A549 (cell line): ENCODE data around the gene CD300A.

Source experiments
- CEBPB ChIP-seq, 2 experiments: fragments of >200 bp in 1 of 2; sonication (Bioruptor Twin) in 1 of 2; formaldehyde crosslinking in 1 of 2; IDR thresholded peaks; 2 replicates each; pipeline ENCODE4 v1.6.1; 2012 to 2016
- EP300 ChIP-seq, 2 experiments: fragments of >200 bp; sonication (Bioruptor Twin); formaldehyde crosslinking; IDR thresholded peaks; 2 replicates in 1 of 2; 3 replicates in 1 of 2; pipeline ENCODE4 v1.6.1; 2016 to 2017
- KDM5A ChIP-seq: fragments of 200-600 bp; sonication (generic); IDR thresholded peaks from 2 replicates; pipeline ENCODE4 v1.6.1; 2016; ENCODE audit warnings: antibody characterized with exemption, mild to moderate bottlenecking
- POLR2A ChIP-seq: IDR thresholded peaks from 2 replicates; pipeline ENCODE4 v1.6.1; 2012; ENCODE audit warnings: mild to moderate bottlenecking, low read length
- RFX5 ChIP-seq: fragments of 450-650 bp; IDR thresholded peaks from 2 replicates; pipeline ENCODE4 v1.7.1; 2014; ENCODE audit warnings: antibody characterized with exemption, mild to moderate bottlenecking, moderate library complexity
- SMC3 ChIP-seq: fragments of >200 bp; sonication (Bioruptor Twin); formaldehyde crosslinking; IDR thresholded peaks from 3 replicates; pipeline ENCODE4 v1.6.1; 2018; ENCODE audit warnings: inconsistent platforms
- TF ChIP-seq, protein P1 (sequence below): fragments of >200 bp; sonication (Bioruptor Twin); formaldehyde crosslinking; IDR thresholded peaks from 3 replicates; pipeline ENCODE4 v1.5.1; 2016

DNA sequence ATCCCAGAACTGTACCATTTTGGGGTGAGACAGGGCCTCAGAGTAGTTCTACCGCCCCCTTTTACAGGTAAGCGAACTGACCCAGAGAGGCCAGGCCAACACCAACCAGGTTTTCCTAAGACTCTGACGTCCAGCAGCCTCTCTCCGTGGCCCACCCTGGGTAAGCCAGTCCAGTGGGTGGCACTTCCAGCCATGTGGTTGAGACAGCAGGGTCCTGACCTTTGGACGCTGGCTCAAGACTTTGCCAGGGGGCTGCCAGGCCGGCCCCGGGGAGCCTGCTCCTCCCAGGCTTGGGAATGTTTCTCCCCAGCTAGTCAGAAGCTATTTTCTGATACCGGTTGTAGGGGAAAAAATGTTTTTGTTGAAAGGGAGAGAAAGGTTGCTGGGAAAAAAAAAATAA, 17.7 kb upstream of the CD300A start:
- TF ChIP-seq, protein P1, sequence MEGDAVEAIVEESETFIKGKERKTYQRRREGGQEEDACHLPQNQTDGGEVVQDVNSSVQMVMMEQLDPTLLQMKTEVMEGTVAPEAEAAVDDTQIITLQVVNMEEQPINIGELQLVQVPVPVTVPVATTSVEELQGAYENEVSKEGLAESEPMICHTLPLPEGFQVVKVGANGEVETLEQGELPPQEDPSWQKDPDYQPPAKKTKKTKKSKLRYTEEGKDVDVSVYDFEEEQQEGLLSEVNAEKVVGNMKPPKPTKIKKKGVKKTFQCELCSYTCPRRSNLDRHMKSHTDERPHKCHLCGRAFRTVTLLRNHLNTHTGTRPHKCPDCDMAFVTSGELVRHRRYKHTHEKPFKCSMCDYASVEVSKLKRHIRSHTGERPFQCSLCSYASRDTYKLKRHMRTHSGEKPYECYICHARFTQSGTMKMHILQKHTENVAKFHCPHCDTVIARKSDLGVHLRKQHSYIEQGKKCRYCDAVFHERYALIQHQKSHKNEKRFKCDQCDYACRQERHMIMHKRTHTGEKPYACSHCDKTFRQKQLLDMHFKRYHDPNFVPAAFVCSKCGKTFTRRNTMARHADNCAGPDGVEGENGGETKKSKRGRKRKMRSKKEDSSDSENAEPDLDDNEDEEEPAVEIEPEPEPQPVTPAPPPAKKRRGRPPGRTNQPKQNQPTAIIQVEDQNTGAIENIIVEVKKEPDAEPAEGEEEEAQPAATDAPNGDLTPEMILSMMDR = no peak
- TF ChIP-seq CEBPB (IDR thresholded peaks at IDR 0.05) (no peak), SMC3 (no peak), POLR2A (no peak), EP300 (IDR thresholded peaks at IDR 0.05) (no peak), KDM5A (no peak), RFX5 (no peak)
